ENCODE data around the gene R3HDM4.

R3HDM4 gene

DNA sequence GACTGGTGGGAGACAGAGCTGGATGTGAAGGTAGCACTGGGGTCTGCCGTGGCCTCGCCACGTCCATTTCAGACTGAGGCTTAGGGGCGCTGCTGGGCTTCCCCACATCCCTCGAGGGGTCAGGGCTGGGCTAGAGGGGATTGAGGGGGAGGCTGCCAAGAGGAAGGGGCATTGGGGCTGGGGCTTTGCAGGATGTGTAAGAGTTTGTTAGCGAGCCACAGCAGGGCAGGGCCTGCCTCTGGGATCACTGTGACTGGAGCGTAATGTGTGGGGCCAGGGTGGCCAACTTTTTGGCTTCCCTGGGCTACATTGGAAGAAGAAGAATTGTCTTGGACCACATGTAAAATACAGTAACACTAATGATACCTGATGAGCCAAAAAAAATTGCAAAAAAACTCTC is 26.9 kb upstream of the R3HDM4 start:
- no peak overlapping the region for H3K4me3 ChIP-seq (ENCODE audit: low read depth, low read length, poor library complexity, severe bottlenecking)
- no peaks in the 10 kb centered on the region for H4K20me1 ChIP-seq (ENCODE audit: insufficient read depth, low read length)
- no peaks in the 10 kb centered on the region for H3K4me1 ChIP-seq (ENCODE audit: insufficient read depth, low read length, severe bottlenecking)
- no peaks in the 10 kb centered on the region for H3K9me2 ChIP-seq (ENCODE audit: low read depth, low read length)
- TF ChIP-seq, protein P1, sequence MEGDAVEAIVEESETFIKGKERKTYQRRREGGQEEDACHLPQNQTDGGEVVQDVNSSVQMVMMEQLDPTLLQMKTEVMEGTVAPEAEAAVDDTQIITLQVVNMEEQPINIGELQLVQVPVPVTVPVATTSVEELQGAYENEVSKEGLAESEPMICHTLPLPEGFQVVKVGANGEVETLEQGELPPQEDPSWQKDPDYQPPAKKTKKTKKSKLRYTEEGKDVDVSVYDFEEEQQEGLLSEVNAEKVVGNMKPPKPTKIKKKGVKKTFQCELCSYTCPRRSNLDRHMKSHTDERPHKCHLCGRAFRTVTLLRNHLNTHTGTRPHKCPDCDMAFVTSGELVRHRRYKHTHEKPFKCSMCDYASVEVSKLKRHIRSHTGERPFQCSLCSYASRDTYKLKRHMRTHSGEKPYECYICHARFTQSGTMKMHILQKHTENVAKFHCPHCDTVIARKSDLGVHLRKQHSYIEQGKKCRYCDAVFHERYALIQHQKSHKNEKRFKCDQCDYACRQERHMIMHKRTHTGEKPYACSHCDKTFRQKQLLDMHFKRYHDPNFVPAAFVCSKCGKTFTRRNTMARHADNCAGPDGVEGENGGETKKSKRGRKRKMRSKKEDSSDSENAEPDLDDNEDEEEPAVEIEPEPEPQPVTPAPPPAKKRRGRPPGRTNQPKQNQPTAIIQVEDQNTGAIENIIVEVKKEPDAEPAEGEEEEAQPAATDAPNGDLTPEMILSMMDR (IDR thresholded peaks at IDR 0.05; ENCODE audit: low read length) = no peak
- no peak for TF ChIP-seq EZH2 (IDR thresholded peaks at IDR 0.05; ENCODE audit: borderline replicate concordance, low read length)
- no peak overlapping the region for H3K27ac ChIP-seq (ENCODE audit: low read depth, low read length, poor library complexity, severe bottlenecking)
- no peak overlapping the region for H3K9ac ChIP-seq (ENCODE audit: low read length)
- H2AFZ ChIP-seq (ENCODE audit: low read length) = no peak overlapping the region
- 0 out of 2 replicates have a peak, but pooled peaks cover 2% of the 10 kb centered on the region for H3K9me3 ChIP-seq (ENCODE audit: low read length)
- H3K27me3 ChIP-seq (ENCODE audit: insufficient read depth, low read length) = peaks cover 29% of the 10 kb centered on the region; the same call in 1 of the 2 replicates
- H3K36me3 ChIP-seq (ENCODE audit: insufficient read depth, low read length) = no peaks in the 10 kb centered on the region
- H3K4me2 ChIP-seq (ENCODE audit: low read length) = no peak overlapping the region
- H3K79me2 ChIP-seq (ENCODE audit: insufficient read depth, low read length) = no peaks in the 10 kb centered on the region
- no peaks in the 10 kb centered on the region for H3F3A ChIP-seq (ENCODE audit: insufficient read depth, low read length)

DNA sequence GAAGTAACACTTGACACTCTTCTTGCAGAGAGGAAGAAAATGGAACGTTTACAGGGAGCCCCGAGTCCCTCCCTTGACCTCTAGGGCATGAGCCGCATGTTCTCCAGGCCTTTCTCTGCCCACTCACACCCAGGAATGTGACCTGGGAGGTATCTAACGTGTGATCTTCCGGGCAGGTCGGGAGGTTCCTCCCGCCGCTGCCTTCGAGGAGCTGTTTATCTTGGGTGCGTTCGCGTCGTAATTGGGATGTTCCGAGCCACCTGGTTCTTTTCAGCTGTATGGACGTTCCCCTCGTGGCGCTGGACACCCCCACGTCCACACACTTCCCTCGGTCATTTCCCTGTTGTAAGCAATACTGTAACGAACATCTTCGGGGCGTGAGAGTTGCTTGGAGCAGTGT is 26.4 kb upstream of the R3HDM4 start:
- H3K4me2 ChIP-seq (ENCODE audit: low read length) = no peak overlapping the region

DNA sequence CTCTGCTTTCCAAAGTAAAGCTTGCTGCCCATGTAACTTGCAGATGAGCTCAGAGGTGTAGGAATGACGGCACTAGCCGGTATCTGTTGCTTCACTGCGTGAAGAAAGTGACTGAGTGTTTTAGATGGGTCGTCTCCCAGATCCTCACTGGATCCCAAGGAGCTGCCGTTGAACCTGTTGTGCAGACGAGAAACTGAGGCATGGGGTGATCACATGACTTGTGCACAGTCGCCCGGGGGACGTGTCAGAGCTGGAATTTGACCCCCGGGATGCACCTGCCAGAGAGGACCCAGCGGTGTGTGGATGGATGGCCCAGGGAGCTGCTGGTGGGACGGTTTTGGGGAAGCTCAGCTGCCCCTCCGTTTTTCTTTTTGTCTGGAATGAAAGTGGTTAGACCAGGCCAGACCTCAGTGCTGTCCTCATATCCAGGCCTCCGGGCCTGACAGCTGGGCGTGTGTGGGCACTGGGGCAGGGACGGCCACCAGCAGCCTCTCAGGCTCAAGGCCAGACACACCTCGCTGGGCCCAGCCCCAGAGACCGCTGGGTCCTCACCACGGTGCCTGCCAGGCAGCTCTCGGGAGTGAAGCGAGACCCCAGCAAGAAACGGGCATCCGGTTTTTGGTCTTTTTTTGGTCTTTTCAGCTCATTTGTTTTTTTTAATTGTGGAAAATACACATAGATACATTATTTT is 25.4 kb upstream of the R3HDM4 start:
- Histone ChIP-seq H3K36me3 (ENCODE audit: insufficient read depth, low read length) (no peaks in the 10 kb centered on the region), H4K20me1 (ENCODE audit: insufficient read depth, low read length) (no peaks in the 10 kb centered on the region), H3K9me2 (ENCODE audit: low read depth, low read length) (no peaks in the 10 kb centered on the region), H3K27ac (ENCODE audit: low read depth, low read length, poor library complexity, severe bottlenecking) (no peak overlapping the region), H3K27me3 (ENCODE audit: insufficient read depth, low read length) (peaks cover 26% of the 10 kb centered on the region; the same call in 1 of the 2 replicates), H3K79me2 (ENCODE audit: insufficient read depth, low read length) (no peaks in the 10 kb centered on the region), H3K9ac (ENCODE audit: low read length) (no peak overlapping the region), H3K9me3 (ENCODE audit: low read length) (0 out of 2 replicates have a peak, but pooled peaks cover 2% of the 10 kb centered on the region), H2AFZ (ENCODE audit: low read length) (no peak overlapping the region), H3K4me3 (ENCODE audit: low read depth, low read length, poor library complexity, severe bottlenecking) (no peak overlapping the region), H3K4me1 (ENCODE audit: insufficient read depth, low read length, severe bottlenecking) (no peaks in the 10 kb centered on the region), H3K4me2 (ENCODE audit: low read length) (no peak overlapping the region), H3F3A (ENCODE audit: insufficient read depth, low read length) (no peaks in the 10 kb centered on the region)
- TF ChIP-seq, protein P1 (IDR thresholded peaks at IDR 0.05; ENCODE audit: low read length) = no peak
- no peak for TF ChIP-seq EZH2 (IDR thresholded peaks at IDR 0.05; ENCODE audit: borderline replicate concordance, low read length)

More for the DNA sequence above, 26.4 kb upstream of the R3HDM4 start:
- H3K36me3 ChIP-seq (ENCODE audit: insufficient read depth, low read length) = no peaks in the 10 kb centered on the region
- H3K9ac ChIP-seq (ENCODE audit: low read length) = no peak overlapping the region
- H3K27ac ChIP-seq (ENCODE audit: low read depth, low read length, poor library complexity, severe bottlenecking) = no peak overlapping the region
- no peak overlapping the region for H3K4me3 ChIP-seq (ENCODE audit: low read depth, low read length, poor library complexity, severe bottlenecking)
- H3K9me2 ChIP-seq (ENCODE audit: low read depth, low read length) = no peaks in the 10 kb centered on the region
- H3K27me3 ChIP-seq (ENCODE audit: insufficient read depth, low read length) = peaks cover 32% of the 10 kb centered on the region; the same call in 1 of the 2 replicates
- no peaks in the 10 kb centered on the region for H4K20me1 ChIP-seq (ENCODE audit: insufficient read depth, low read length)
- H3K79me2 ChIP-seq (ENCODE audit: insufficient read depth, low read length) = no peaks in the 10 kb centered on the region
- no peak overlapping the region for H2AFZ ChIP-seq (ENCODE audit: low read length)
- no peaks in the 10 kb centered on the region for H3K4me1 ChIP-seq (ENCODE audit: insufficient read depth, low read length, severe bottlenecking)
- no peaks in the 10 kb centered on the region for H3F3A ChIP-seq (ENCODE audit: insufficient read depth, low read length)
- H3K9me3 ChIP-seq (ENCODE audit: low read length) = 0 out of 2 replicates have a peak, but pooled peaks cover 2% of the 10 kb centered on the region
- TF ChIP-seq, protein P1 (IDR thresholded peaks at IDR 0.05; ENCODE audit: low read length) = no peak
- TF ChIP-seq EZH2 (IDR thresholded peaks at IDR 0.05; ENCODE audit: borderline replicate concordance, low read length) = no peak

All from OCI-LY1 (cell line).